ENCODE results near the gene DMD. TPM values are rescaled to one million over a fixed set of nuclear protein-coding genes. Genes with fewer than 3 reads are reported as not detected.

The DMD gene
- total and polyA plus RNA-seq, 2 of the 13 experiments (the other 11 are each of a cell fraction or from before 2014, with no cell fraction given): 17.6 to 25.9 TPM

DNA sequence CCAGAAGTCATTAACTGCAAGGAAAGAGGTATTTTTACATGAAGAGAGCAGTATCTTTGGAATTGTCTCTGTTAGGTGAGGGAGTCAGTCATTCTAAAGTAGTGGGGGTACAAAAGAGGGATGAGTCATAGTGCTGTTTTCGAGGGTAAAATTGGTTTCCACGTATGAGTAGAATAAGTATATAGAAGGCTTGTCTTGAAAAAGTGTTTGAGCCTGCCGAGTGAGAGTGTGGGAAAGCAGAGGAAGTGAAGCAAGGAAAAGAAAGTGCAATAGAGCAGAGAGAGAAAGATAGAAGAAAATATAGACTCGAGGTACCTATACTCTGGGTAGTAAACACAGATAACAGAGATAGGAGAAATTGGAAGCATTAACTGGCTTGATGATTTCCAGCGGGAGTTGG, 696.4 kb downstream of the DMD start:
- Histone ChIP-seq H3K79me2 (ENCODE audit: insufficient read depth, low read length) (no peaks in the 10 kb centered on the region), H3K4me3 (replicated peaks in 1 of 3; ENCODE audit: insufficient read depth in 1 of 3, low read depth in 2 of 3, low read length in 3 of 3) (no peak overlapping the region), H4K20me1 (ENCODE audit: insufficient read depth, low read length) (no peaks in the 10 kb centered on the region), H3K9ac (ENCODE audit: insufficient read depth, low read depth, low read length) (no peak overlapping the region), H3K27ac (ENCODE audit: extremely low read length, insufficient read depth, low read length) (no peak overlapping the region), H2AFZ (ENCODE audit: low read length) (no peak overlapping the region), H3K9me3 (ENCODE audit: low read length) (no peaks in the 10 kb centered on the region), H3K27me3 (ENCODE audit: control insufficient read depth in 1 of 2, insufficient read depth in 2 of 2, low read length in 2 of 2) (no peaks in the 10 kb centered on the region), H3K36me3 (replicated peaks in 1 of 2; ENCODE audit: control insufficient read depth in 1 of 2, insufficient read depth in 2 of 2, low read length in 2 of 2) (no peaks in the 10 kb centered on the region), H3K4me1 (ENCODE audit: insufficient read depth, low read length) (no peaks in the 10 kb centered on the region), H3K4me2 (ENCODE audit: low read depth, low read length) (no peak overlapping the region)
- intact Hi-C loops (cut with micrococcal nuclease; ENCODE audit: unreplicated experiment): no loop called here
- no peak for ATAC-seq
- ChIA-PET CTCF (ENCODE audit: low intra/inter-chr PET ratio, low total read pairs) (no interaction called here), POLR2A (no interaction called here)
- WGBS (ENCODE audit: low lambda C conversion rate): 0% methylated on average over 5 of the region's 5 CpGs
- DNase-seq (ENCODE audit: low spot score): no peak
- FAIRE-seq: no peak
- BruUV-seq (replicated peaks): no TSS peak
- in situ Hi-C loops (cut with HindIII; ENCODE audit: extremely low pct_ligation_motif_present, low pct_unique_long_range_greater_than_20kb): no loop called here
- no peak for TF ChIP-seq ISX (CRISPR knock-in tag; conservative IDR thresholded peaks at IDR 0.05)
- TF ChIP-seq PLSCR1 (CRISPR knock-in tag; IDR thresholded peaks at IDR 0.05; ENCODE audit: borderline replicate concordance): no peak
- TF ChIP-seq, protein P1, sequence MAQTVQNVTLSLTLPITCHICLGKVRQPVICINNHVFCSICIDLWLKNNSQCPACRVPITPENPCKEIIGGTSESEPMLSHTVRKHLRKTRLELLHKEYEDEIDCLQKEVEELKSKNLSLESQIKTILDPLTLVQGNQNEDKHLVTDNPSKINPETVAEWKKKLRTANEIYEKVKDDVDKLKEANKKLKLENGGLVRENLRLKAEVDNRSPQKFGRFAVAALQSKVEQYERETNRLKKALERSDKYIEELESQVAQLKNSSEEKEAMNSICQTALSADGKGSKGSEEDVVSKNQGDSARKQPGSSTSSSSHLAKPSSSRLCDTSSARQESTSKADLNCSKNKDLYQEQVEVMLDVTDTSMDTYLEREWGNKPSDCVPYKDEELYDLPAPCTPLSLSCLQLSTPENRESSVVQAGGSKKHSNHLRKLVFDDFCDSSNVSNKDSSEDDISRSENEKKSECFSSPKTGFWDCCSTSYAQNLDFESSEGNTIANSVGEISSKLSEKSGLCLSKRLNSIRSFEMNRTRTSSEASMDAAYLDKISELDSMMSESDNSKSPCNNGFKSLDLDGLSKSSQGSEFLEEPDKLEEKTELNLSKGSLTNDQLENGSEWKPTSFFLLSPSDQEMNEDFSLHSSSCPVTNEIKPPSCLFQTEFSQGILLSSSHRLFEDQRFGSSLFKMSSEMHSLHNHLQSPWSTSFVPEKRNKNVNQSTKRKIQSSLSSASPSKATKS (CRISPR knock-in tag; IDR thresholded peaks at IDR 0.05): no peak
- no peak for TF ChIP-seq DRAP1 (CRISPR knock-in tag; IDR thresholded peaks at IDR 0.05)
- no peak for TF ChIP-seq KDM6A (CRISPR knock-in tag; IDR thresholded peaks at IDR 0.05; ENCODE audit: low read depth)
- TF ChIP-seq RFX1 (IDR thresholded peaks at IDR 0.05): no peak
- TF ChIP-seq ZNF260 (CRISPR knock-in tag; IDR thresholded peaks at IDR 0.05; ENCODE audit: borderline replicate concordance, low read depth): no peak
- TF ChIP-seq, protein P2, sequence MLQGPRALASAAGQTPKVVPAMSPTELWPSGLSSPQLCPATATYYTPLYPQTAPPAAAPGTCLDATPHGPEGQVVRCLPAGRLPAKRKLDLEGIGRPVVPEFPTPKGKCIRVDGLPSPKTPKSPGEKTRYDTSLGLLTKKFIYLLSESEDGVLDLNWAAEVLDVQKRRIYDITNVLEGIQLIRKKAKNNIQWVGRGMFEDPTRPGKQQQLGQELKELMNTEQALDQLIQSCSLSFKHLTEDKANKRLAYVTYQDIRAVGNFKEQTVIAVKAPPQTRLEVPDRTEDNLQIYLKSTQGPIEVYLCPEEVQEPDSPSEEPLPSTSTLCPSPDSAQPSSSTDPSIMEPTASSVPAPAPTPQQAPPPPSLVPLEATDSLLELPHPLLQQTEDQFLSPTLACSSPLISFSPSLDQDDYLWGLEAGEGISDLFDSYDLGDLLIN (CRISPR knock-in tag; IDR thresholded peaks at IDR 0.05; ENCODE audit: borderline replicate concordance): no peak
- TF ChIP-seq ZNF496 (CRISPR knock-in tag; IDR thresholded peaks at IDR 0.05; ENCODE audit: insufficient replicate concordance): no peak
- TF ChIP-seq ZNF556 (CRISPR knock-in tag; IDR thresholded peaks at IDR 0.05; ENCODE audit: borderline replicate concordance): no peak
- TF ChIP-seq NFE2 (CRISPR knock-in tag; IDR thresholded peaks at IDR 0.05): no peak
- TF ChIP-seq GATA4 (IDR thresholded peaks at IDR 0.05; ENCODE audit: borderline replicate concordance, low read depth): no peak
- no peak for TF ChIP-seq ZBTB14 (CRISPR knock-in tag; IDR thresholded peaks at IDR 0.05)
- TF ChIP-seq, protein P3, sequence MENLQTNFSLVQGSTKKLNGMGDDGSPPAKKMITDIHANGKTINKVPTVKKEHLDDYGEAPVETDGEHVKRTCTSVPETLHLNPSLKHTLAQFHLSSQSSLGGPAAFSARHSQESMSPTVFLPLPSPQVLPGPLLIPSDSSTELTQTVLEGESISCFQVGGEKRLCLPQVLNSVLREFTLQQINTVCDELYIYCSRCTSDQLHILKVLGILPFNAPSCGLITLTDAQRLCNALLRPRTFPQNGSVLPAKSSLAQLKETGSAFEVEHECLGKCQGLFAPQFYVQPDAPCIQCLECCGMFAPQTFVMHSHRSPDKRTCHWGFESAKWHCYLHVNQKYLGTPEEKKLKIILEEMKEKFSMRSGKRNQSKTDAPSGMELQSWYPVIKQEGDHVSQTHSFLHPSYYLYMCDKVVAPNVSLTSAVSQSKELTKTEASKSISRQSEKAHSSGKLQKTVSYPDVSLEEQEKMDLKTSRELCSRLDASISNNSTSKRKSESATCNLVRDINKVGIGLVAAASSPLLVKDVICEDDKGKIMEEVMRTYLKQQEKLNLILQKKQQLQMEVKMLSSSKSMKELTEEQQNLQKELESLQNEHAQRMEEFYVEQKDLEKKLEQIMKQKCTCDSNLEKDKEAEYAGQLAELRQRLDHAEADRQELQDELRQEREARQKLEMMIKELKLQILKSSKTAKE (CRISPR knock-in tag; IDR thresholded peaks at IDR 0.05; ENCODE audit: borderline replicate concordance): no peak
- no peak for TF ChIP-seq ZNF724P (CRISPR knock-in tag; IDR thresholded peaks at IDR 0.05; ENCODE audit: borderline replicate concordance)
- no peak for TF ChIP-seq TEAD2 (CRISPR knock-in tag; IDR thresholded peaks at IDR 0.05)

Data from HepG2 (cell line).